H1 (cell line): ENCODE measurements around the gene QSOX2. TPM values are rescaled to one million over a fixed set of nuclear protein-coding genes. Genes with fewer than 3 reads are reported as not detected.

ENCODE experiments used
- ASH2L ChIP-seq: fragments of 200-600, 300-600 bp; sonication (generic); IDR thresholded peaks from one replicate; pipeline ENCODE4 v1.7.1; 2017; ENCODE audit warnings: low read length
- CREB1 ChIP-seq: IDR thresholded peaks from 2 replicates; pipeline ENCODE4 v1.6.1; 2012; ENCODE audit warnings: inconsistent platforms
- EGR1 ChIP-seq: IDR thresholded peaks from 2 replicates; pipeline ENCODE4 v1.6.1; 2011; ENCODE audit warnings: low read depth, low read length, borderline replicate concordance
- FOSL1 ChIP-seq: IDR thresholded peaks from 2 replicates; pipeline ENCODE4 v1.6.1; 2011; ENCODE audit warnings: mild to moderate bottlenecking, low read depth, low read length, moderate library complexity; ENCODE audit not compliant: insufficient read depth
- MAFK ChIP-seq: IDR thresholded peaks from 2 replicates; pipeline ENCODE4 v1.6.1; 2012; ENCODE audit warnings: low read depth, mild to moderate bottlenecking, improper control_type of control experiment, low read length
- SRF ChIP-seq: IDR thresholded peaks from 2 replicates; pipeline ENCODE4 v1.6.1; 2011; ENCODE audit warnings: mild to moderate bottlenecking, low read depth, low read length, moderate library complexity
- TAF7 ChIP-seq: optimal IDR thresholded peaks from 2 replicates; pipeline ENCODE3; 2011; ENCODE audit warnings: low read depth, mild to moderate bottlenecking, inconsistent platforms, low read length, moderate library complexity, borderline replicate concordance
- TCF12 ChIP-seq: IDR thresholded peaks from 2 replicates; pipeline ENCODE4 v1.6.1; 2011; ENCODE audit warnings: low read depth, mild to moderate bottlenecking, low read length
- polyA plus RNA-seq, 7 experiments: library from polyadenylated mRNA; depleted of rRNA in 3 of 7; stranded (reverse) in 5 of 7; unstranded in 2 of 7; fragments of >200 nt in 5 of 7; fragments of 200-250 nt in 2 of 7; gene quantifications; 1 replicate in 5 of 7; 2 replicates in 1 of 7; 4 replicates in 1 of 7; pipeline versions ENCODE4 v1.2.1 to v1.2.3, GENCODE V29; 2011 to 2013; ENCODE audit warnings: missing spikeins in 2 of 7, mixed read lengths in 2 of 7
- total RNA-seq: library from RNA; stranded (reverse); fragmentation: NEBNext Ultra II Directional; extraction: Animal tissue kit (Norgen Biotek cat#: 25700); gene quantifications from 2 replicates; pipeline ENCODE4 v1.2.1, GENCODE V29; 2021

QSOX2 gene
- total and polyA plus RNA-seq, 2 of the 8 experiments (the other 6 are each of a cell fraction or from before 2014, with no cell fraction given): 18.0 to 28.6 TPM

GRCh38 chr9:136278894-136279293, 33.3 kb upstream of the QSOX2 start (continued):
- TF ChIP-seq EGR1 (no peak), FOSL1 (no peak), ASH2L (no peak), MAFK (no peak), CREB1 (no peak), TAF7 (no peak), TCF12 (no peak), SRF (no peak)
